NT2/D1 (cell line): ENCODE data around the gene C11orf16.

Experiments used
- SUZ12 ChIP-seq: IDR thresholded peaks from 2 replicates; pipeline ENCODE4 v1.6.1; 2011; ENCODE audit not compliant: insufficient read length, insufficient read depth; ENCODE audit errors: extremely low read depth
- YY1 ChIP-seq: IDR thresholded peaks from 2 replicates; pipeline ENCODE4 v1.6.1; 2011; ENCODE audit not compliant: insufficient read length, insufficient read depth
- ZNF274 ChIP-seq: IDR thresholded peaks from 2 replicates; pipeline ENCODE4 v1.6.1; 2011; ENCODE audit warnings: mild to moderate bottlenecking, low read depth, low read length

- TF ChIP-seq SUZ12 (no peak), YY1 (no peak), ZNF274 (no peak)
These were observed 26.9 kb upstream of the C11orf16 start for GRCh38 chr11:8959546-8960166.
